Heart left ventricle (tissue), 13 donors: ENCODE measurements around the gene CTAG1B.

Source experiments
- POLR2A ChIP-seq, 2 donors: fragments of 450-650 bp; IDR thresholded peaks; one replicate each; pipeline ENCODE4 v1.6.1; 2017; ENCODE audit warnings: antibody characterized with exemption in 2 of 2, mild to moderate bottlenecking in 2 of 2, moderate library complexity in 2 of 2
- TF ChIP-seq, protein P1 (sequence below), 12 donors: fragments of 200-600 bp; sonication (generic) in 4 of 12; IDR thresholded peaks; one replicate each; pipeline versions ENCODE4 v1.5.0 to v1.8.0; 2018 to 2022; ENCODE audit warnings: antibody characterized with exemption in 12 of 12, mild to moderate bottlenecking in 5 of 12
- donor health status: ischemic (EF 13 %, LVEDD 7.1; RV severe dilation, severe dysfunction).
- donor health status: DM: no; HTN: yes; CAD: no.
- donor health status: DM: no; HTN: no; CAD: no.
- donor health status: ischemic (EF 25% LVEDD 6.9; RV normal size, moderate dysfunction).
- donor health status: ischemic (EF 25% LVEDD 5.7; RV mildly dilated, moderate dysfunction).
- donor health status: ischemic (EF 35%, LVEDD 5.7; RV mildly dilated, moderate dysfunction).
- donor health status: nonischemic (EF 11% LVEDD 7.7; RV severe dilation, severe dysfunction).
- donor health status: DM: yes; HTN: yes; CAD: no.
- donor health status: PGD.
- donor health status: ischemic (EF 29% LVEDD 5.4; RV normal size, mild dysfunction).
- donor health status: nonischemic (EF 23%, LVEDD 6.1; RV moderate dilation, normal function).

DNA sequence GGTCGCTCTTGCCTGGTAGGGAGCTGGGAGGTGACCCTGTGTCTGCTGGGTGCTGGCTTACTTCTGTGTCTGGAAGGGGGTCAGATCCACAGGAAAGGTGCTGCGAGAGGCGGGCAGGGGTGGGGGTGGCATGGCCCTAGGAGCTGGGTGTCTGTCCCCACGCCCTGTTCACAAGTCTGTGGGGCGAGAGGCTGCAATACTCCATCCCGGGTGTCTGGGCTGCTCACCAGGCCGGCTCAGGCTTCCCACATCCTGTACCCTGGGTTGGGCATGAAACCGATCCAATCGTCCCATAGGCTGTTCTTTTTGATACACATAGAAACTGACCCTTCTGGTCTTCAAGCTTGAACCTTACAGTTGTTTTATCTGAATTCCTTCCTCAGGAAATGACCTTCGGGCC, 35.3 kb upstream of the CTAG1B start:
- TF ChIP-seq, protein P1, sequence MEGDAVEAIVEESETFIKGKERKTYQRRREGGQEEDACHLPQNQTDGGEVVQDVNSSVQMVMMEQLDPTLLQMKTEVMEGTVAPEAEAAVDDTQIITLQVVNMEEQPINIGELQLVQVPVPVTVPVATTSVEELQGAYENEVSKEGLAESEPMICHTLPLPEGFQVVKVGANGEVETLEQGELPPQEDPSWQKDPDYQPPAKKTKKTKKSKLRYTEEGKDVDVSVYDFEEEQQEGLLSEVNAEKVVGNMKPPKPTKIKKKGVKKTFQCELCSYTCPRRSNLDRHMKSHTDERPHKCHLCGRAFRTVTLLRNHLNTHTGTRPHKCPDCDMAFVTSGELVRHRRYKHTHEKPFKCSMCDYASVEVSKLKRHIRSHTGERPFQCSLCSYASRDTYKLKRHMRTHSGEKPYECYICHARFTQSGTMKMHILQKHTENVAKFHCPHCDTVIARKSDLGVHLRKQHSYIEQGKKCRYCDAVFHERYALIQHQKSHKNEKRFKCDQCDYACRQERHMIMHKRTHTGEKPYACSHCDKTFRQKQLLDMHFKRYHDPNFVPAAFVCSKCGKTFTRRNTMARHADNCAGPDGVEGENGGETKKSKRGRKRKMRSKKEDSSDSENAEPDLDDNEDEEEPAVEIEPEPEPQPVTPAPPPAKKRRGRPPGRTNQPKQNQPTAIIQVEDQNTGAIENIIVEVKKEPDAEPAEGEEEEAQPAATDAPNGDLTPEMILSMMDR (IDR thresholded peaks at IDR 0.05), result no peak
- no peak for TF ChIP-seq POLR2A (IDR thresholded peaks at IDR 0.05)
